Stimulated activated CD4-positive, alpha-beta T cell treated with anti-CD3 and anti-CD28 coated beads, Interleukin-1b, Interleukin-23, amount 100 ng/mL, for 48 hours (primary cell): ENCODE measurements around the gene CCDC93.
A peak's percentile ranks its signal among the peaks of the same experiment; 100 is the strongest.
"Not testable (repeated sequence)": the region's sequence is repeated elsewhere in the genome, so short reads cannot be mapped to it uniquely, and the experiment has no call there.

Experiments used
- DNase-seq: peaks from one replicate; pipeline ENCODE4 v3.0.0-alpha.2; 2020

Gene CCDC93

DNA sequence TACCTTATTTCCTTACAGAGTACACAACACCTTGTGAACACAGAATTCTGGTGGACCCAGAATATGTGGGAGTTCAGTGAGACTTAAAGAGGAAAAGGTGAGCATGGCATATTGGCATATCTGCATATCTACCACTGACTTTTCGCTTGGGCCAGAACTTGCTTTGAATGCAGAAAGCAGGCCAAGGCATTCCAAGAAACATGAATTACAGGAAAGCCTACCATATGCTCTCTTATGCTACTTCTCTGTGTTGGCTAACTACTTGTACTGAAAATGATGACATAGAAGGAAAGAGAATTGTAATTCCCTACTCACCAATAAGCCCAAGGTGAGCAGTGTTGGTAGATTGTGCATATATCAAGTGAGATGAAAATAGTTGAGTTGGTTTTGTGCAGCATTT lies 31.4 kb upstream of the CCDC93 start:
- DNase-seq: no peak

DNA sequence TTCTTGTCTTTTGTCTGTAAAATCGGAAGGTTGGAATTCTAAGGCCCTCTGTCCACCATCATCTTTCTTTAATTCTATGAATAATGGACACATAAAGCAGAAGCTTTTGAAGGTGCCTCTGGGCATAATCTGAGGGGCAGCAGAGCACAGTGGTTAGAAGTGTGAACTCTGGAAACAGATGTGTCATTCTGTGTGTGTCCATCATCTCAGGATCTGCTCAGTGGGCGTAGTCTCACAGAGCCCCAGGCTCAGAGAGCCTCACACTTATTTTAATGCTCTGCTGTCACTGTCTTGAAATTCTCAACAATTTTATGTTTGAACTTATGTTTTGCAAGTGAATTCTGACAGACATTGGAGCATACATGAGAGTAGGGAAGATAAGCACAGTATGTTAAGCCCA lies 31.0 kb upstream of the CCDC93 start:
- no peak for DNase-seq

GRCh38 chr2:118044103-118044716 lies 30.3 kb upstream of the CCDC93 start:
- DNase-seq: no peak

DNA sequence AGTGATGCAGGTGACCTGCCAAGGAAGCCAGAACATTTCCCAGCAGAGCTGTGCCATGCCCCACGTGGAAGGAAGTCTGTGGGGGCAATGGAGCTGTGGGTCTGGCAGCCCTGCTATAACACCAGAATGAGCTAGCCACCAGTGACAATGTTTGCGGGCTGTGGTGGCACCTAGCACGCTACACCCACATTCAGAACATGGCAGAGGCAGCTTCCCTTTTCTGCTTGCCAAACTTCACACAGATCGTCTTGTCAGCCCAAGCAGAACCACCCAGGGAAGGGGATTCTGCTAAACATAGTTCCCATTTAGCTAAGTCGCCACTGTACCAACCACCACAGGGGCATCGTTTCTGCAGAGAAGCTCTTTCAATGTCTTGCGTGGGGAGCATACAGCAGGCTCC lies 27.0 kb upstream of the CCDC93 start:
- no peak for DNase-seq

- DNase-seq: peak; percentile 30
These were observed 18.5 kb upstream of the CCDC93 start for GRCh38 chr2:118032169-118033013.

GRCh38 chr2:118031566-118031965 lies 17.7 kb upstream of the CCDC93 start:
- DNase-seq: no peak

DNA sequence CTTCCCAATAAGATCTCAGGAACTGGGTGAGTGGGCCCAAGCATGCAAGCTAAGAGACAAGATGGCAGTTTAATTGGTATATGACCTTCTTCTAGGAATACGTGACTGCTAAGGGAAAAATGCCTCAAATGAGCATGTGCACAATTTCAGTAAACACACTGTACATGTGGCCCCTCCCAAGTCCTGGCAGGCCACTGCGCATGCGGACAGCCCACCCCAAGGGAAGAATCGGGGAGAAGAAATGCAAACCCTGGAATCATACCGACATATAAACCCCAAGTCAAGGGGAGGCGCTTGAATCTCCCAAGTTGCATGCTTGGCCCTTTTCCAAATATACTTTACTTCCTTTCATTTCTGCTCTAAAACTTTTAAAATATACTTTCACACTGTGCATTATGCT lies 15.2 kb upstream of the CCDC93 start:
- DNase-seq: no peak

GRCh38 chr2:118021356-118021755 lies 7.5 kb upstream of the CCDC93 start:
- DNase-seq: no peak

DNA sequence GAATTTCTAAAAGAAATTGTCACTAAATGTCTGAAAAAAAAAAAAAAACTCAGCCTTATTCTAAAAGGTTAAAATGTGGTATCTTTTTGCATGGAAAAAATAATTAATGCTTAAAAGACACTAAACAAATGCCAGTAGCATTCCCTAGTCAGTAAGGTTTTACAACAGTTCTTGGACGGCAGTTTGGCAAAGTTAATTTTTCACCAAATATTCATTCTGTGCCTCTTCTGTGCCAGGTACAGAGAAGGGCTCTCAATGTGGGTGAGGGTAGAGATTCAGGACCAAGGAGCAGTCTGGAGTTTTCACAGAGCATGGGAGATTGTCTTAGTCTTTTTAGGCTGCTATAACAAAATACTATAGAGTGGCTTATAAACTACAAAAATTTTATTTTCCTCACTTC lies 6.0 kb upstream of the CCDC93 start:
- no peak for DNase-seq

DNA sequence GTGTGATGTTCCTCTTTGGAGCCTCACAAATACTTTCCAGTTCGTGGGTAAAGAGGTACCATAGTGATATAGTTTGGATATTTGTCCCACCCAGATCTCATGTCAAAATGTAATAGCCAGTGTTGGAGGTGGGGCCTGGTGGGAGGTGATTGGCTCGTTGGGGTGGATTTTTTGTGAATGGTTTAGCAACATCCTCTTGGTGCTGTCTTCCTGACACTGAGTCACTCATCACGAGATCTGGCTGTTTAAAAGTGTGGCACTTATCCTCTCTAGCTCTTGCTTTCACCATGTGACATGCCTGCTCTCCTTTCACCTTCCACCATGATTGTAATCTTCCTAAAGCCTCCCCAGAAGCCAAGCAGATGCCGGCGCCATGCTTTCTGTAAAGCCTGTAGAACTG lies 3.0 kb upstream of the CCDC93 start:
- DNase-seq: peak; percentile 19

DNA sequence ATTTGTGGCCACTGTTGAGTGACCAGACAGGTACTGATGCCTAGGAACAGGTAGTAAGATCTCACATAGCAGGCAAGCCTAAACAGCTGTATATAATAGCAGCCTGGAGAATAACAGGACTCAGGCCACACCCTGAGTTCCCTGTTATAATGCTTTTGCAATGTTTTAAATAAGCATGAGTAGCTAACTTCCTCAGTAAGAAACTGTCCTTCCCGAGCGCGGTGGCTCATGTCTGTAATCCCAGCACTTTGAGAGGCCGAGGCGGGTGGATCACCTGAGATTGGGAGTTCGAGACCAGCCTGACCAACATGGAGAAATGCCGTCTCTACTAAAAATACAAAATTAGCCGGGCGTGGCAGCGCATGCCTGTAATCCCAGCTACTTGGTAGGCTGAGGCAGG lies 1.9 kb upstream of the CCDC93 start:
- not testable (repeated sequence) for DNase-seq

GRCh38 chr2:118014492-118014824 lies 588 bp upstream of the CCDC93 start:
- no peak for DNase-seq

GRCh38 chr2:118013221-118013723 lies 598 bp downstream of the CCDC93 start:
- peak; percentile 17 for DNase-seq

GRCh38 chr2:118012778-118013177 lies 1.1 kb downstream of the CCDC93 start:
- DNase-seq: no peak

GRCh38 chr2:118010473-118010872 lies 3.4 kb downstream of the CCDC93 start:
- no peak for DNase-seq

DNA sequence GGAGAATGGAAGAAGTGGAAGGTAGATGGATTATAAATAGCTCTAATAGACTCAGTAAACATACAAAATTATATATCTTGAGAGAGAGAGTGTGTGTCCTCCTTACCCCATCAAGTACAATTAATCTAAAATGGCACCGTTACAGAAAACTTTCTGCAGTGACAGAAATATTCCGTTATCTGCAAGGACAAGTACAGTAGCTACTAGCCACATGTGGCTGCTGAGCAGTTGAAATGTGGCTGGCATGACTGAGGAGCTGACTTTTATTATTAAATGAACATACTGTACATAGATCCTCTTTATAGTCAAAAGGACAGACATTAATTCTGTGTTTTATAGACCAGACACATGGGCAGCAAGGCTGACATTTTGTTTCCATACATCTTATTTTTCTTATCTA lies 7.0 kb downstream of the CCDC93 start:
- no peak for DNase-seq

GRCh38 chr2:118006326-118006725 lies 7.5 kb downstream of the CCDC93 start:
- no peak for DNase-seq

DNA sequence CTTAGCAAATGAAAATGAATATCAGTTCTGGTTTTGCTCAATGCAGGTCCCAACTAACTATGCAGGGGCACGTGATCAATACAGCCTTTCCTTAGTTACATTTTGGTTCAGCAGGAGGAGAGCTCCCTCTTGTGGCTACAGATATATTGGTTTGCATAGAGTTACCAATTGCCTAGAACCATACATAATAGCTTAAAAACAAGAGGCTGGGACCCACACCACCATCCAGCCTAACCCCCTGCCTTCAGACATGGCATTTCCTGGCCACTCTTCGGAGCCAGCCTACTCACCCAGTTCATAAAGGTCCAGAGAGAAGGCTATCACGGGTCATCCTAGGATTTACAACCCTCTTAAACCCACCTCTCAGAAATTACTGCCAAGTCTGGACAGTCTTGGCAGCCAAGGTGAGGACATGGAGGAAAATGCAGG lies 10.5 kb downstream of the CCDC93 start:
- peak; percentile 39 for DNase-seq

DNA sequence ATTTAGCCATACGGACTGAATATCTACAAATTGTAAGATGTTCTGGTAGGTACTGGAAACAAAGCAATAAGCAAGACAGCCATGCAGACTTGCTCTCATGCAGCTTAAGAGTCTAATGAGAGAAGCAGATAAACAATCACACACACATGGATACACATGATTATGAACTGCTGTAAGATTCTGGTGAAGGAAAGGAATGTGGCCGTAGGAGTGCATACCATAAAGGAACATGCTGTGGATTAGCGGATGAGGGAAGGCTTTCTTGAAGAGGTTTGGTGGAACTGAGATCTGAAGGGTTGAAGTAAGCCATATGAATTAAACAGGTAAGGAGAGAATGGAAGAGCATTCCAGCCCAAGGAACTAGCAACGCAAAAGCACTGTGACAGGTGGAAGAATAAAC lies 13.8 kb downstream of the CCDC93 start:
- DNase-seq: no peak

DNA sequence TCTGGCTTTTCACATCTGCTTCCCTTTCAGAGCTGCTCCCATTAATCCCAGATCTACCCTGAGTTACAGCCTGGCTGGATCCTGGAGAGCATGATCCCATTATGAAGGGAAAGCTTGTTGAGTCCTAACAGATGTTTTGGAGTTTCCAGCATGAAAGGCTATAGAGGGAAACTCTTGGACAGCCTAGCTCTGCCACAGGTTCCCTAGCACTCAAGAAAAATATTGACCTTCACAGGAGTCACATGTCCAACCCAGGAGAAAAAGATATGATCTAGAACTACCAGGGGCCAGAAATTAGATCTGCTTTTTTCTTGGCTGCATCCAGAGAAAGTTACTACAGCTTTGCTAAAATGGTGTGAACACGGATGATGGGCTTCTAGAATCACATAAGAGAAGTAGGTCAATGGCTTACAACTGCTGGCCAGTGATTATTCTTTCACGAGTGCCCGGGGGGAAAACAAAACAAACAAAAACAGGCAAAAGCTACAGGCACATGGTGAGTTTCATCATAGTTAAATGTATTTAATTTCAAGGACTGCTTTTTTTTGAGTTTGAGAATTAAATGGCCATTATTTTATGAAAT lies 15.9 kb downstream of the CCDC93 start:
- no peak for DNase-seq

- DNase-seq: no peak
These were observed 17.3 kb downstream of the CCDC93 start for GRCh38 chr2:117996525-117996924.

DNA sequence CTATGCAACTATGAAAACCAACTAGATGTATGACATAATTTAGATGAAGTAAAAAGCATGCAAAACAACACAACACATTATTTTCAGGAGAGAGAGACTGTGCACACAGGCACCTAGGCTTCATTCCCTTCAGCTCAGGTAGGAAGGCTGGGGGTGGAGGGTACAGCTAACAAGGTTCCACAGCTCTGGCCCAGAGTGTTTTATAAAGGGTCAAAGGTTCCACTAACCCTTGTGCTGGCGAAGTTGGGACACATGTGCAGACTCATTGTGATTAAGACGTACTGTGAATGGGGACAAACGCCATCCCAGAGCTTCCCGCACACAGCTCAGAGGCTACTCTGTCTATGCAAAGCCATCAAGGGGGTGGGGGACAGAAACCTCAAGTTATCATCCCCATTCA lies 19.1 kb downstream of the CCDC93 start:
- DNase-seq: no peak

GRCh38 chr2:117989854-117990438 lies 23.9 kb downstream of the CCDC93 start:
- no peak for DNase-seq

DNA sequence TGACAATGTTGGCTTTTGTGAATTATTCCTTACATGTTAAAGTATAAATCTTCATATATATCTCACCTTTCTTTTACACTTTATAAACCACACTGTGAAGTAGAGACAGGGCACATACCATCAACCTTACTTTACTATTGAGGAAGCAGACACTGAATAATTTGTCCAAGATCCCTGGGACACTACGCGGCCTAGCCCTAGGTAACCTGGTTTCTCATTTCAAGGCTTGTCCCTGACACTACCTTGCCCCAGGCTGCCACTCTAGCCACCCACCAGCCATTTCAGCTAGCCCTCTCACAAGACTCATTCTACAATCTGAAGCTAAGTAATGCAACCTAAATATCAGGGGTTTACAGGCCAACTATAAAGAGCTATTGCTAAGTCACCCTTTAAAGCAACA lies 26.7 kb downstream of the CCDC93 start:
- no peak for DNase-seq
